Panc1 (cell line): Measurements from ENCODE around the gene HSP90B1. TPM values are rescaled to one million over a fixed set of nuclear protein-coding genes. Genes with fewer than 3 reads are reported as not detected.

Source experiments
- ATAC-seq: fragments of 200-7000 bp; cut with Tn5 transposase; 2 replicates; pipeline ENCODE4 v1.9.1; 2020; ENCODE audit warnings: mild to moderate bottlenecking, moderate library complexity
- BruUV-seq: library from RNA; stranded (reverse); fragments of 400-500 nt; replicated peaks from 2 replicates; lab custom pipeline; 2021; lab: Mats Ljungman, UMichigan
- CTCF ChIA-PET: fragments of 300-600 bp; sonication (Branson Sonifier 250); formaldehyde crosslinking; loops from one replicate; lab custom pipeline; 2022; ENCODE audit warnings: antibody characterized with exemption; lab: Charles Lee
- POLR2A ChIA-PET: fragments of 300-600 bp; sonication (Branson Sonifier 250); formaldehyde crosslinking; loops from one replicate; lab custom pipeline; 2022; ENCODE audit warnings: antibody characterized with exemption; lab: Charles Lee
- DNase-seq: peaks from one replicate; pipeline ENCODE4 v3.0.0-alpha.2; 2010; ENCODE audit warnings: low read depth, low spot score
- H3K27ac ChIP-seq: 2 replicates; pipeline ENCODE4 v1.5.1; 2011; ENCODE audit warnings: mild to moderate bottlenecking, low read length, inconsistent platforms
- H3K27me3 ChIP-seq: fragments of 200-500 bp; sonication (Bioruptor generic); 2 replicates; pipeline ENCODE4 v1.6.0; 2014; ENCODE audit warnings: low read length, inconsistent platforms; ENCODE audit not compliant: control insufficient read depth, insufficient read depth
- H3K36me3 ChIP-seq: fragments of 200-500 bp; sonication (Bioruptor generic); 2 replicates; pipeline ENCODE4 v1.5.1; 2014; ENCODE audit warnings: inconsistent platforms, mild to moderate bottlenecking, low read length, moderate library complexity; ENCODE audit not compliant: control insufficient read depth, insufficient read depth
- H3K4me1 ChIP-seq: 2 replicates; pipeline ENCODE4 v1.5.1; 2011; ENCODE audit warnings: inconsistent platforms, mild to moderate bottlenecking, low read length, moderate library complexity; ENCODE audit not compliant: control insufficient read depth, insufficient read depth
- H3K4me3 ChIP-seq, 2 experiments: 2 replicates each; pipeline ENCODE4 v1.5.1; 2011 to 2012; ENCODE audit warnings: low read depth in 2 of 2, low read length in 2 of 2, mild to moderate bottlenecking in 2 of 2, inconsistent platforms in 1 of 2, moderate library complexity in 1 of 2
- H3K9me3 ChIP-seq: fragments of 200-500 bp; sonication (Bioruptor generic); 2 replicates; pipeline ENCODE4 v1.5.1; 2014; ENCODE audit warnings: low read depth, mild to moderate bottlenecking, inconsistent platforms, low read length, moderate library complexity; ENCODE audit not compliant: control insufficient read depth, insufficient read depth
- POLR2AphosphoS5 ChIP-seq: IDR thresholded peaks from 2 replicates; pipeline ENCODE4 v1.6.1; 2012; ENCODE audit warnings: mild to moderate bottlenecking, low read depth, low read length, moderate library complexity
- REST ChIP-seq, 2 experiments: IDR thresholded peaks; 2 replicates each; pipeline ENCODE4 v1.6.1; 2011 to 2012; ENCODE audit warnings: low read depth in 2 of 2, control low read depth in 1 of 2, low read length in 1 of 2, mild to moderate bottlenecking in 1 of 2, moderate library complexity in 1 of 2; ENCODE audit not compliant: insufficient read depth in 1 of 2
- SIN3A ChIP-seq: IDR thresholded peaks from 2 replicates; pipeline ENCODE4 v1.6.1; 2012; ENCODE audit warnings: low read depth, mild to moderate bottlenecking, low read length, moderate library complexity, borderline replicate concordance; ENCODE audit not compliant: insufficient read depth
- TCF7L2 ChIP-seq: IDR thresholded peaks from 2 replicates; pipeline ENCODE4 v1.6.1; 2011; ENCODE audit warnings: mild to moderate bottlenecking, low read depth, low read length, inconsistent platforms
- in situ Hi-C: cut with HindIII; loops from 2 replicates; pipeline ENCODE4 v1.10.0; 2016; ENCODE audit warnings: low sequenced_read_pairs, low pct_unique_long_range_greater_than_20kb
- intact Hi-C: fragments of 100-400 bp; cut with micrococcal nuclease; formaldehyde crosslinking; loops from one replicate; pipeline ENCODE4 v1.10.0; 2022; ENCODE audit not compliant: unreplicated experiment
- total RNA-seq: library from RNA; stranded (reverse); gene quantifications from one replicate; pipeline ENCODE4 v1.2.1, GENCODE V29; 2021; ENCODE audit not compliant: unreplicated experiment
- TF ChIP-seq, protein P1 (sequence below): fragments of 450-650 bp; IDR thresholded peaks from 2 replicates; pipeline ENCODE4 v1.5.1; 2017; ENCODE audit warnings: mild to moderate bottlenecking

HSP90B1 gene
- total RNA-seq, 1 experiment from 2014 or later, result 503 TPM

GRCh38 chr12:103957865-103958388 is 27.7 kb downstream of the HSP90B1 start:
- Histone ChIP-seq H3K9me3 (no peaks in the 10 kb centered on the region), H3K4me1 (peaks cover 20% of the 10 kb centered on the region), H3K27me3 (no peaks in the 10 kb centered on the region), H3K27ac (peak overlapping the region; percentile 98), H3K36me3 (peaks cover 11% of the 10 kb centered on the region), H3K4me3 (peak overlapping the region; percentile 75 to 86)
- no peak for ATAC-seq
- DNase-seq, result no peak
- CTCF ChIA-PET, result no interaction called here
- TF ChIP-seq POLR2AphosphoS5 (no peak), SIN3A (no peak), TCF7L2 (no peak), REST (IDR thresholded peaks at IDR 0.05; ENCODE audit: insufficient read depth in 1 of 2, low read depth in 2 of 2, low read length in 1 of 2) (no peak)
- TF ChIP-seq, protein P1, sequence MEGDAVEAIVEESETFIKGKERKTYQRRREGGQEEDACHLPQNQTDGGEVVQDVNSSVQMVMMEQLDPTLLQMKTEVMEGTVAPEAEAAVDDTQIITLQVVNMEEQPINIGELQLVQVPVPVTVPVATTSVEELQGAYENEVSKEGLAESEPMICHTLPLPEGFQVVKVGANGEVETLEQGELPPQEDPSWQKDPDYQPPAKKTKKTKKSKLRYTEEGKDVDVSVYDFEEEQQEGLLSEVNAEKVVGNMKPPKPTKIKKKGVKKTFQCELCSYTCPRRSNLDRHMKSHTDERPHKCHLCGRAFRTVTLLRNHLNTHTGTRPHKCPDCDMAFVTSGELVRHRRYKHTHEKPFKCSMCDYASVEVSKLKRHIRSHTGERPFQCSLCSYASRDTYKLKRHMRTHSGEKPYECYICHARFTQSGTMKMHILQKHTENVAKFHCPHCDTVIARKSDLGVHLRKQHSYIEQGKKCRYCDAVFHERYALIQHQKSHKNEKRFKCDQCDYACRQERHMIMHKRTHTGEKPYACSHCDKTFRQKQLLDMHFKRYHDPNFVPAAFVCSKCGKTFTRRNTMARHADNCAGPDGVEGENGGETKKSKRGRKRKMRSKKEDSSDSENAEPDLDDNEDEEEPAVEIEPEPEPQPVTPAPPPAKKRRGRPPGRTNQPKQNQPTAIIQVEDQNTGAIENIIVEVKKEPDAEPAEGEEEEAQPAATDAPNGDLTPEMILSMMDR, result no peak
- in situ Hi-C loops (no loop called here), intact Hi-C loops (no loop called here)
- POLR2A ChIA-PET, result interaction anchor here (0.7 kb wide), 1 partner anchor 169 kb away, joined by 4 read pairs; no protein-coding TSS in a partner anchor
- no TSS peak for BruUV-seq

DNA sequence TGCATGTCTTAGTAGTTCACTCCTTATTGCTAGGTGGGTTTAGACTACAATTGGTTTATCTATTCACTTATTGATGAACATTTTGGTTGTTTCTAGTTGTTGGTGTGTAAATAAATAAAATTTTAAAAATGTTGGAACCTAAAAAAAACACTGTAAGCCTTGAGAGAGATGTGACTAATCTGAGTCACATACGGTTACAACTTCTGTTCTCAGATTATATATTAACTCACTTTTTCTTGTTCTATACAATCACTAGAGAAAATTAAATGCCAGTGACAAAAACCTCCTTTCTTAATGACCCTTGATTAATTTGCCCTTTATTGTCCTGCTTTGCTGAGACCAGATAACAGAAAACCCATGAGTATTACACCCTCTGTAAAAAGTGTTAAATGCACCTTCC is 28.4 kb downstream of the HSP90B1 start:
- no peak for DNase-seq
- CTCF ChIA-PET, result no interaction called here

More for the DNA sequence above, 28.4 kb downstream of the HSP90B1 start:
- Histone ChIP-seq H3K4me1 (peaks cover 20% of the 10 kb centered on the region), H3K27me3 (no peaks in the 10 kb centered on the region), H3K9me3 (no peaks in the 10 kb centered on the region), H3K27ac (peak overlapping the region; percentile 62), H3K36me3 (peaks cover 8% of the 10 kb centered on the region), H3K4me3 (no peak overlapping the region)
- no TSS peak for BruUV-seq
- TF ChIP-seq, protein P1, result no peak
- TF ChIP-seq POLR2AphosphoS5 (no peak), SIN3A (no peak), TCF7L2 (no peak), REST (IDR thresholded peaks at IDR 0.05; ENCODE audit: insufficient read depth in 1 of 2, low read depth in 2 of 2, low read length in 1 of 2) (no peak)
- ATAC-seq, result no peak
- intact Hi-C loops (no loop called here), in situ Hi-C loops (no loop called here)
- POLR2A ChIA-PET, result no interaction called here
